ENCODE results near the gene MSANTD1. TPM values are rescaled to one million over a fixed set of nuclear protein-coding genes. Genes with fewer than 3 reads are reported as not detected.
"Not testable (repeated sequence)": the region's sequence is repeated elsewhere in the genome, so short reads cannot be mapped to it uniquely, and the experiment has no call there.

Gene MSANTD1
- total RNA-seq, 1 experiment from 2014 or later = 0.95 TPM

GRCh38 chr4:3297066-3297859 lies 48.3 kb downstream of the MSANTD1 start:
- peaks cover 12% of the 10 kb centered on the region for H3K36me3 Mint-ChIP-seq (ENCODE audit: insufficient read depth, unreplicated experiment)
- H3K4me1 Mint-ChIP-seq (ENCODE audit: low read depth, unreplicated experiment) = peaks cover 10% of the 10 kb centered on the region
- H3K27ac Mint-ChIP-seq (ENCODE audit: unreplicated experiment) = no peak overlapping the region
- no peak for DNase-seq
- ChIA-PET POLR2A (no interaction called here), CTCF (no interaction called here)
- BruUV-seq (replicated peaks) = no TSS peak
- intact Hi-C loops (cut with micrococcal nuclease; ENCODE audit: unreplicated experiment) = no loop called here
- no peaks in the 10 kb centered on the region for H3K36me3 ChIP-seq (ENCODE audit: control insufficient read depth, insufficient read depth, low read length)
- no peak overlapping the region for H3K4me3 ChIP-seq (ENCODE audit: low read depth, low read length)
- H3K9me3 Mint-ChIP-seq (ENCODE audit: unreplicated experiment) = no peaks in the 10 kb centered on the region
- no peaks in the 10 kb centered on the region for H3K27me3 Mint-ChIP-seq (ENCODE audit: insufficient read depth, unreplicated experiment)
- TF ChIP-seq CTCF (IDR thresholded peaks at IDR 0.05; ENCODE audit: insufficient read depth in 1 of 2, low read depth in 1 of 2, low read length in 1 of 2, severe bottlenecking in 1 of 2, unreplicated experiment in 1 of 2) = no peak
- H3K4me3 Mint-ChIP-seq (ENCODE audit: unreplicated experiment) = no peak overlapping the region
- no peaks in the 10 kb centered on the region for H3K4me1 ChIP-seq
- no peaks in the 10 kb centered on the region for H3K27me3 ChIP-seq (replicated peaks; ENCODE audit: control insufficient read depth, insufficient read depth, low read length)
- H3K9me3 ChIP-seq = no peaks in the 10 kb centered on the region

- H3K4me1 ChIP-seq = no peaks in the 10 kb centered on the region
- POLR2A ChIA-PET = no interaction called here
- H3K9me3 ChIP-seq = no peaks in the 10 kb centered on the region
- Mint-ChIP-seq H3K27ac (ENCODE audit: unreplicated experiment) (no peak overlapping the region), H3K27me3 (ENCODE audit: insufficient read depth, unreplicated experiment) (no peaks in the 10 kb centered on the region), H3K4me3 (ENCODE audit: unreplicated experiment) (no peak overlapping the region), H3K9me3 (ENCODE audit: unreplicated experiment) (no peaks in the 10 kb centered on the region), H3K4me1 (ENCODE audit: low read depth, unreplicated experiment) (no peaks in the 10 kb centered on the region), H3K36me3 (ENCODE audit: insufficient read depth, unreplicated experiment) (peaks cover 6% of the 10 kb centered on the region)
- H3K4me3 ChIP-seq (ENCODE audit: low read depth, low read length) = no peak overlapping the region
- CTCF ChIA-PET = no interaction called here
- BruUV-seq (replicated peaks) = no TSS peak
- intact Hi-C loops (cut with micrococcal nuclease; ENCODE audit: unreplicated experiment) = no loop called here
- no peak for DNase-seq
- H3K36me3 ChIP-seq (ENCODE audit: control insufficient read depth, insufficient read depth, low read length) = no peaks in the 10 kb centered on the region
- H3K27me3 ChIP-seq (replicated peaks; ENCODE audit: control insufficient read depth, insufficient read depth, low read length) = no peaks in the 10 kb centered on the region
- TF ChIP-seq CTCF (IDR thresholded peaks at IDR 0.05; ENCODE audit: insufficient read depth in 1 of 2, low read depth in 1 of 2, low read length in 1 of 2, severe bottlenecking in 1 of 2, unreplicated experiment in 1 of 2) = no peak
Measured at GRCh38 chr4:3299122-3299975, 50.4 kb downstream of the MSANTD1 start.

GRCh38 chr4:3299976-3300671 lies 51.2 kb downstream of the MSANTD1 start:
- Histone ChIP-seq H3K36me3 (ENCODE audit: control insufficient read depth, insufficient read depth, low read length) (no peaks in the 10 kb centered on the region), H3K9me3 (no peaks in the 10 kb centered on the region), H3K4me3 (ENCODE audit: low read depth, low read length) (no peak overlapping the region), H3K4me1 (no peaks in the 10 kb centered on the region), H3K27me3 (replicated peaks; ENCODE audit: control insufficient read depth, insufficient read depth, low read length) (no peaks in the 10 kb centered on the region)
- no peaks in the 10 kb centered on the region for H3K9me3 Mint-ChIP-seq (ENCODE audit: unreplicated experiment)
- intact Hi-C loops (cut with micrococcal nuclease; ENCODE audit: unreplicated experiment) = no loop called here
- TF ChIP-seq CTCF (IDR thresholded peaks at IDR 0.05; ENCODE audit: insufficient read depth in 1 of 2, low read depth in 1 of 2, low read length in 1 of 2, severe bottlenecking in 1 of 2, unreplicated experiment in 1 of 2) = no peak
- CTCF ChIA-PET = no interaction called here
- H3K4me3 Mint-ChIP-seq (ENCODE audit: unreplicated experiment) = no peak overlapping the region
- DNase-seq = no peak
- H3K36me3 Mint-ChIP-seq (ENCODE audit: insufficient read depth, unreplicated experiment) = peaks cover 6% of the 10 kb centered on the region
- peak overlapping the region; percentile 56 for H3K27ac Mint-ChIP-seq (ENCODE audit: unreplicated experiment)
- POLR2A ChIA-PET = no interaction called here
- no peaks in the 10 kb centered on the region for H3K27me3 Mint-ChIP-seq (ENCODE audit: insufficient read depth, unreplicated experiment)
- no TSS peak for BruUV-seq (replicated peaks)
- H3K4me1 Mint-ChIP-seq (ENCODE audit: low read depth, unreplicated experiment) = no peaks in the 10 kb centered on the region

- H3K4me1 Mint-ChIP-seq (ENCODE audit: low read depth, unreplicated experiment); CTCF ChIA-PET; H3K4me1 ChIP-seq; intact Hi-C loops (cut with micrococcal nuclease; ENCODE audit: unreplicated experiment); H3K27me3 Mint-ChIP-seq (ENCODE audit: insufficient read depth, unreplicated experiment); POLR2A ChIA-PET; BruUV-seq (replicated peaks); DNase-seq; H3K9me3 ChIP-seq; H3K4me3 ChIP-seq (ENCODE audit: low read depth, low read length); H3K36me3 Mint-ChIP-seq (ENCODE audit: insufficient read depth, unreplicated experiment); H3K27me3 ChIP-seq (replicated peaks; ENCODE audit: control insufficient read depth, insufficient read depth, low read length); H3K9me3 Mint-ChIP-seq (ENCODE audit: unreplicated experiment); H3K36me3 ChIP-seq (ENCODE audit: control insufficient read depth, insufficient read depth, low read length); H3K4me3 Mint-ChIP-seq (ENCODE audit: unreplicated experiment): not testable (repeated sequence)
- H3K27ac Mint-ChIP-seq (ENCODE audit: unreplicated experiment) = peak overlapping the region; percentile 56
Measured at GRCh38 chr4:3300882-3301281, 51.9 kb downstream of the MSANTD1 start.

All from Caco-2 (cell line).